ENCODE measurements around the gene STAC.

The STAC gene

GRCh38 chr3:36380221-36381031, at the start of gene STAC:
TSS of gene STAC (plus strand) at chr3:36380504. CDS start at chr3:36380644, 140 bp downstream.
- DNase-seq: no peak

GRCh38 chr3:36332139-36332538, 48.2 kb upstream of the STAC start:
- DNase-seq: no peak

GRCh38 chr3:36362216-36362615, 18.1 kb upstream of the STAC start:
- DNase-seq: no peak

GRCh38 chr3:36362973-36363372, 17.3 kb upstream of the STAC start:
- DNase-seq: no peak

GRCh38 chr3:36364260-36364659, 16.0 kb upstream of the STAC start:
- DNase-seq: no peak

- no peak for DNase-seq
Measured at GRCh38 chr3:36365829-36366228, 14.5 kb upstream of the STAC start.

- DNase-seq: no peak
Measured at GRCh38 chr3:36366308-36366707, 14.0 kb upstream of the STAC start.

- no peak for DNase-seq
Measured at GRCh38 chr3:36367912-36368573, 12.3 kb upstream of the STAC start.

GRCh38 chr3:36372534-36372935, 7.8 kb upstream of the STAC start:
- no peak for DNase-seq

- DNase-seq: no peak
Measured at GRCh38 chr3:36373084-36373483, 7.2 kb upstream of the STAC start.

GRCh38 chr3:36373666-36374065, 6.6 kb upstream of the STAC start:
- no peak for DNase-seq

GRCh38 chr3:36379872-36380220, 458 bp upstream of the STAC start:
- DNase-seq: no peak

GRCh38 chr3:36381311-36381956, 1.1 kb downstream of the STAC start:
- DNase-seq: no peak

GRCh38 chr3:36393563-36393962, 13.3 kb downstream of the STAC start:
- DNase-seq: no peak

GRCh38 chr3:36394176-36394575, 13.9 kb downstream of the STAC start:
- DNase-seq: no peak

GRCh38 chr3:36397841-36398240, 17.5 kb downstream of the STAC start:
- no peak for DNase-seq

- no peak for DNase-seq
Measured at GRCh38 chr3:36399933-36400332, 19.6 kb downstream of the STAC start.

GRCh38 chr3:36401056-36401455, 20.8 kb downstream of the STAC start:
- no peak for DNase-seq

- DNase-seq: no peak
Measured at GRCh38 chr3:36403661-36404060, 23.4 kb downstream of the STAC start.

GRCh38 chr3:36405190-36405589, 24.9 kb downstream of the STAC start:
- no peak for DNase-seq

- DNase-seq: no peak
Measured at GRCh38 chr3:36408146-36408545, 27.8 kb downstream of the STAC start.

GRCh38 chr3:36409862-36410261, 29.6 kb downstream of the STAC start:
- no peak for DNase-seq

- DNase-seq: no peak
Measured at GRCh38 chr3:36411587-36411986, 31.3 kb downstream of the STAC start.

- DNase-seq: no peak
Measured at GRCh38 chr3:36416599-36416998, 36.3 kb downstream of the STAC start.

Data from stimulated activated CD4-positive, alpha-beta T cell treated with anti-CD3 and anti-CD28 coated beads, Interleukin-12 subunit alpha, Interleukin-12 subunit beta, amount 100 ng/mL, for 4 hours (primary cell).